ENCODE results near the gene VPS41. TPM values are rescaled to one million over a fixed set of nuclear protein-coding genes. Genes with fewer than 3 reads are reported as not detected.
A peak's percentile ranks its signal among the peaks of the same experiment; 100 is the strongest.

The VPS41 gene
- total RNA-seq, 6 experiments from 2014 or later = 58.6 to 75.5 (median 64.4) TPM

DNA sequence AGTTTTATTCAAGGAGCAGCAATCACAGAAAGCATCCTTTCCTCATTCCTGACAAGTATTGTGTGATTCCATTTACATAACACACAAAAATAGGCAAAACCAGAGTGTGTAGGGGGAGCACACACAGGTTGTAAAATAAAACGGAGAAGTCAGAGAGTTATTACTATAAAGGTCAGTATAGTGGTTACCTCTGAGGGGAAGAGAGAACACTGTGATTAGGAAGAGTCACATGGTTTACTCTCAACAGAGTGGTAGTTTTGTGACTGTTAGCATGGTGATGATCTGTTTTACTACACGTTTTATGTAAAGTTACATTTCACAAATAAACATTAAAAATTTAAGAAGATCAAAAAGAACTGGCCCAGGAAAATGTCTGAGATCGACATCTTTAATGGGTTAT, 74.6 kb downstream of the VPS41 start:
- H3K36me3 Mint-ChIP-seq (ENCODE audit: low read depth) = no peaks in the 10 kb centered on the region
- H3K27me3 Mint-ChIP-seq (ENCODE audit: insufficient read depth) = peaks cover 2% of the 10 kb centered on the region
- H3K9me3 Mint-ChIP-seq = no peaks in the 10 kb centered on the region
- H3K4me1 Mint-ChIP-seq (ENCODE audit: low read depth) = peaks cover 9% of the 10 kb centered on the region
- DNase-seq = no peak
- no peak overlapping the region for H3K4me3 Mint-ChIP-seq
- no peak overlapping the region for H3K27ac Mint-ChIP-seq
- TF ChIP-seq, protein P1, sequence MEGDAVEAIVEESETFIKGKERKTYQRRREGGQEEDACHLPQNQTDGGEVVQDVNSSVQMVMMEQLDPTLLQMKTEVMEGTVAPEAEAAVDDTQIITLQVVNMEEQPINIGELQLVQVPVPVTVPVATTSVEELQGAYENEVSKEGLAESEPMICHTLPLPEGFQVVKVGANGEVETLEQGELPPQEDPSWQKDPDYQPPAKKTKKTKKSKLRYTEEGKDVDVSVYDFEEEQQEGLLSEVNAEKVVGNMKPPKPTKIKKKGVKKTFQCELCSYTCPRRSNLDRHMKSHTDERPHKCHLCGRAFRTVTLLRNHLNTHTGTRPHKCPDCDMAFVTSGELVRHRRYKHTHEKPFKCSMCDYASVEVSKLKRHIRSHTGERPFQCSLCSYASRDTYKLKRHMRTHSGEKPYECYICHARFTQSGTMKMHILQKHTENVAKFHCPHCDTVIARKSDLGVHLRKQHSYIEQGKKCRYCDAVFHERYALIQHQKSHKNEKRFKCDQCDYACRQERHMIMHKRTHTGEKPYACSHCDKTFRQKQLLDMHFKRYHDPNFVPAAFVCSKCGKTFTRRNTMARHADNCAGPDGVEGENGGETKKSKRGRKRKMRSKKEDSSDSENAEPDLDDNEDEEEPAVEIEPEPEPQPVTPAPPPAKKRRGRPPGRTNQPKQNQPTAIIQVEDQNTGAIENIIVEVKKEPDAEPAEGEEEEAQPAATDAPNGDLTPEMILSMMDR (IDR thresholded peaks at IDR 0.05) = no peak

DNA sequence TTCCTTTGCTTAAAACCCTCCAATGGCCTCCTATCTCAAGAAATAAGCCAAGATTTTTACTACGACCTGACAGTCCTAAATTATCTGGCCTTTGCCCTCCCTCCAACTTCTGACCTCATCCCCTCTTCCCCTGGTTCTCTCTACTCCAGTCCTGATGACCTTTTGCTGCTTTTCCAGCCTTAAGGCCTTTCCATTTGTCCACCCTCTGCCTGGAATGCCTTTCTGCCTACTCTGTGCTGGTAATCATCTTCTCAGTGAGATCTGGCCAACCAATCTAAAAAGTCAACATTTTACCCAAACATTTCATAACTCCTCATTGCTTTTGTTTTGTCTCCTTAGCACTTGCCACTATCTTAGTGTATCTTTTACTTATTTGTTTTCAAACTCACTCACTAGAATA, 75.7 kb downstream of the VPS41 start:
- no peak overlapping the region for H3K4me3 Mint-ChIP-seq
- peaks cover 2% of the 10 kb centered on the region for H3K27me3 Mint-ChIP-seq (ENCODE audit: insufficient read depth)
- H3K9me3 Mint-ChIP-seq = no peaks in the 10 kb centered on the region
- DNase-seq = no peak
- H3K4me1 Mint-ChIP-seq (ENCODE audit: low read depth) = peaks cover 9% of the 10 kb centered on the region
- H3K36me3 Mint-ChIP-seq (ENCODE audit: low read depth) = no peaks in the 10 kb centered on the region
- H3K27ac Mint-ChIP-seq = no peak overlapping the region
- TF ChIP-seq, protein P1 (IDR thresholded peaks at IDR 0.05) = no peak

DNA sequence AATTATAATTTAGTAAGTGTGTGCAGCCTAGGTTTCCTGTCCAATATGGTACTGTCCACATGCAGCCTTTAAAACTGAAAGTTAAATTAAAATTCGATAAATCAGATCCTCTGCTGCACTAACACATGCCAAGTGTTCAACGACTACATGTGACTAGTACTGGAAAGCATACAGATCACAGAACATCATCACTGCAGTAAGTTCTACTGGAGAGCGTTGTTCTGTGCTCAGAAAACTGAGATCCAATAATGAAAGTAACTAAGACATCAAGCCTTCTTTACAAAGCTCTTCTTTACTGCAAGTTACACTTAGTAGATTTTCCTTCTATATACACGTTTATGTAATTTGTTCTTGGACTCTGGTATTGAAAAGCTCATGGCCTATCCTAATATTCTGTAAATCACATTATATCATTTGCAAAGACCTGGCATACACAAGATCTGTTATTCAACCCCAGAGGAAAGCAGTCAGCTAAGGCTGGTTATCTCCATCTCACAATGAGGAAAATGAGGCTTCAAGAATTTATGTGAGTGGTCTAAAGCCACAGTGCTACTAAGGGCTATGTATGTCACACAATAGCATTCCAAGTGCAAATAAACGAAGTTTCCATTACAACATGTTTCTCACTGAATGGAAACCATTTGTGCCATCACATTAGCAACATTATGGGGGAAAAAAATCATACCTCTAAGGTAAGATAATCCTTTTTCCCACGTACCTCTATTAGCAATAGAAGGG, 77.6 kb downstream of the VPS41 start:
- Mint-ChIP-seq H3K27me3 (ENCODE audit: insufficient read depth) (no peaks in the 10 kb centered on the region; the same call in 1 of the 2 replicates), H3K4me1 (ENCODE audit: low read depth) (peaks cover 9% of the 10 kb centered on the region), H3K36me3 (ENCODE audit: low read depth) (no peaks in the 10 kb centered on the region), H3K27ac (peak overlapping the region; percentile 3; the same call in 1 of the 2 replicates), H3K9me3 (no peaks in the 10 kb centered on the region), H3K4me3 (peak overlapping the region; percentile 43; the same call in 1 of the 2 replicates)
- TF ChIP-seq, protein P1 (IDR thresholded peaks at IDR 0.05) = no peak
- DNase-seq = no peak

DNA sequence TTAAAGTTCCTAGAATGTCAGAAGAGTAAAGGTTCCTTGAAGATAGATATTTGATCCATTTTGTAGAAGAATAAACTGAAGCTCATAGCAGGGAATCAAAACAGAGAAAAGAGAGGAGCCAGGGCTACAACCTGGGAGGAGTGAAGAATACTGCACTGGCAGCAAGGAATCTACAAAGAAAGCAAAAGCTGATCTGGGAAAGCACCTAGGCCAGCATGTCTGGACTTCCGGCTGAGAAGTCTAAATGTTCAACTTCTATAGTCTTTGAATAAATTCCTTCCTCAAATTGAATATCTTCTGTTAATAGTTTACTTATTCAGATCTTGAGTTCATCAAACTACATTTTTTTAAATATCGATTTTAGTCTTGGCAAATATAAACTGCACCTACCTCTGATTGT, 78.2 kb downstream of the VPS41 start:
- no peak overlapping the region; the same call in 1 of the 2 replicates for H3K4me3 Mint-ChIP-seq
- no peaks in the 10 kb centered on the region for H3K9me3 Mint-ChIP-seq
- peaks cover 15% of the 10 kb centered on the region for H3K4me1 Mint-ChIP-seq (ENCODE audit: low read depth)
- TF ChIP-seq, protein P1 (IDR thresholded peaks at IDR 0.05) = no peak
- H3K27me3 Mint-ChIP-seq (ENCODE audit: insufficient read depth) = no peaks in the 10 kb centered on the region; the same call in 1 of the 2 replicates
- H3K36me3 Mint-ChIP-seq (ENCODE audit: low read depth) = no peaks in the 10 kb centered on the region
- no peak overlapping the region for H3K27ac Mint-ChIP-seq
- DNase-seq = no peak

DNA sequence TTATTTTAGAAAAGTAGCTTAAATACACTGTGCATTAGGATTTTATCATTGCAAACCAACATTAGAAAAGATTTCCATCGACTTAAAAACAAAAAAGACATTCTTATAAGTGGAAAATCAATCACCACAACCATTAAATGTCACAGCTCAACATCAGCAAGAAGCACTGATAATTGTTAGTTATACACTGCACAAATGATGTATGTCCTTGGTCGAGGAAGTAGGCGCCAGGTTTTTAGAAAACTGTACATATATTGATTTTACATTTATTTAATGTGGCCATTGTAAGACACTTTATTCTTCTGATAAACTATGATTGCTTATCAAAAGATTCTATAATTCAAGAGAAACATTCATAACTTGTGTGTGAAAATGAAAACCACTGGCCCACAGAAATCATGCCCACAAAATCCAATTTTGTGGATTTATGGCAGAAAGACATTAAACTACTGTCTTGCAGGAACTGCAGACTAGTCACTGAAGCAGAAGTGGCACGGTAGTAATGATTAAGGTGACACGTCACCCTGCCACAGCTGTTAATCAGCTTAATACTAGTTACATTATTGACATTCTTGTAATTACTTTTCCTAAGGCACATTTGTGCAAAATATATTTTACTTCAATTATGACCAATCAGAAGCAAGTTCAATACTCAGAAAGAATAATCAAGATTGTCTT, 79.4 kb downstream of the VPS41 start:
- DNase-seq = no peak
- no peak overlapping the region for H3K27ac Mint-ChIP-seq
- H3K36me3 Mint-ChIP-seq (ENCODE audit: low read depth) = no peaks in the 10 kb centered on the region
- H3K9me3 Mint-ChIP-seq = no peaks in the 10 kb centered on the region
- H3K4me3 Mint-ChIP-seq = no peak overlapping the region
- H3K4me1 Mint-ChIP-seq (ENCODE audit: low read depth) = peaks cover 16% of the 10 kb centered on the region
- no peaks in the 10 kb centered on the region; the same call in 1 of the 2 replicates for H3K27me3 Mint-ChIP-seq (ENCODE audit: insufficient read depth)
- TF ChIP-seq, protein P1 (IDR thresholded peaks at IDR 0.05) = no peak
